K562 (cell line): ENCODE results near the gene PIN4. TPM values are rescaled to one million over a fixed set of nuclear protein-coding genes. Genes with fewer than 3 reads are reported as not detected.

Experiments
- ATAC-seq: fragments of 200-7000 bp; cut with Tn5 transposase; 3 replicates; pipeline ENCODE4 v1.9.1; 2020; ENCODE audit warnings: moderate library complexity
- BruUV-seq: library from RNA; stranded (reverse); fragments of 400-500 nt; replicated peaks from 2 replicates; lab custom pipeline; 2021; lab: Mats Ljungman, UMichigan
- CTCF ChIA-PET: fragments of 300-600 bp; formaldehyde crosslinking; extraction: SDS; loops from one replicate; lab custom pipeline; 2021; ENCODE audit warnings: low intra/inter-chr PET ratio; lab: Yijun Ruan, JAX
- POLR2A ChIA-PET: fragments of 300-600, 350-650 bp; sonication (Branson Sonifier 250); formaldehyde crosslinking; extraction: SDS; loops from one replicate; lab custom pipeline; 2021; ENCODE audit warnings: antibody characterized with exemption, inconsistent platforms; lab: Yijun Ruan, JAX
- DNase-seq, 4 experiments: peaks; one replicate each; pipeline versions ENCODE4 v3.0.0 to v3.0.0-alpha.2; 2011 to 2018; ENCODE audit warnings: low spot score in 3 of 4, mixed read lengths in 3 of 4; ENCODE audit errors: extremely low read depth in 1 of 4
- FAIRE-seq: peaks from 2 replicates; lab custom pipeline; 2011; peaks lifted over from hg19 to GRCh38; lab: Jason Lieb, UNC
- H2AFZ ChIP-seq: 2 replicates; pipeline ENCODE4 v1.6.0; 2011; ENCODE audit warnings: low read depth, low read length, control low read depth, inconsistent platforms
- H3K27ac ChIP-seq: fragments of 200-600 bp; 3 replicates; pipeline ENCODE4 v1.8.0; 2011; ENCODE audit warnings: low read depth, mild to moderate bottlenecking, control low read depth, inconsistent platforms, low read length, moderate library complexity, mixed read lengths; ENCODE audit errors: extremely low read depth
- H3K27me3 ChIP-seq, 2 experiments: fragments of 300-600 bp in 1 of 2; 2 replicates in 1 of 2; 3 replicates in 1 of 2; pipeline versions ENCODE4 v1.6.0 to v1.8.0; 2011; ENCODE audit warnings: inconsistent platforms in 2 of 2, low read length in 2 of 2, mild to moderate bottlenecking in 1 of 2, mixed read lengths in 1 of 2, moderate library complexity in 1 of 2; ENCODE audit not compliant: control insufficient read depth in 2 of 2, insufficient read depth in 2 of 2
- H3K36me3 ChIP-seq: fragments of 300-600 bp; 3 replicates; pipeline ENCODE4 v1.8.0; 2011; ENCODE audit warnings: mild to moderate bottlenecking, low read length, inconsistent platforms; ENCODE audit not compliant: control insufficient read depth, insufficient read depth
- H3K4me1 ChIP-seq, 2 experiments: fragments of 200-600 bp in 1 of 2; replicated peaks in 1 of 2; 2 replicates in 1 of 2; 3 replicates in 1 of 2; pipeline versions ENCODE4 v1.5.1 to v1.8.0; 2011; ENCODE audit warnings: inconsistent platforms in 2 of 2, low read length in 2 of 2, mild to moderate bottlenecking in 1 of 2, mixed read lengths in 1 of 2, moderate library complexity in 1 of 2; ENCODE audit not compliant: control insufficient read depth in 2 of 2, insufficient read depth in 2 of 2
- H3K4me2 ChIP-seq: 2 replicates; pipeline ENCODE4 v1.6.1; 2011; ENCODE audit warnings: low read length, control low read depth, inconsistent platforms, mixed read lengths; ENCODE audit not compliant: insufficient read depth
- H3K4me3 ChIP-seq: fragments of 200-600 bp; sonication (generic), shearing (Covaris generic); 2 replicates; pipeline ENCODE4 v1.5.1; 2016; ENCODE audit warnings: control low read depth, inconsistent platforms
- H3K79me2 ChIP-seq: fragments of 200-600 bp; 3 replicates; pipeline ENCODE4 v1.8.0; 2011; ENCODE audit warnings: low read length, inconsistent platforms; ENCODE audit not compliant: control insufficient read depth, insufficient read depth
- H3K9ac ChIP-seq, 2 experiments: 2 replicates each; pipeline versions ENCODE4 v1.6.0 to v1.6.1; 2011; ENCODE audit warnings: low read depth in 2 of 2, low read length in 2 of 2, control low read depth in 1 of 2, inconsistent platforms in 1 of 2, mild to moderate bottlenecking in 1 of 2, mixed read lengths in 1 of 2; ENCODE audit not compliant: insufficient read depth in 1 of 2
- H3K9me1 ChIP-seq: one replicate; pipeline ENCODE4 v1.6.0; 2011; ENCODE audit warnings: inconsistent platforms, mild to moderate bottlenecking, low read length, moderate library complexity; ENCODE audit not compliant: control insufficient read depth, insufficient read depth
- H3K9me3 ChIP-seq: replicated peaks from 2 replicates; pipeline ENCODE4 v1.5.1; 2011; ENCODE audit warnings: low read depth, low read length, inconsistent platforms; ENCODE audit not compliant: control insufficient read depth, insufficient read depth
- H4K20me1 ChIP-seq: replicated peaks from 2 replicates; pipeline ENCODE4 v1.6.1; 2011; ENCODE audit warnings: low read length, inconsistent platforms, mixed read lengths; ENCODE audit not compliant: control insufficient read depth, insufficient read depth
- EHMT2 ChIP-seq: fragments of 450-650 bp; IDR thresholded peaks from 2 replicates; pipeline ENCODE4 v1.6.1; 2018; ENCODE audit warnings: antibody characterized with exemption
- SIRT6 ChIP-seq: IDR thresholded peaks from one replicate; pipeline ENCODE4 v1.6.1; 2012; ENCODE audit warnings: low read depth, mild to moderate bottlenecking, control low read depth, inconsistent platforms, low read length, moderate library complexity
- ZNF212 ChIP-seq: fragments of 450-650 bp; formaldehyde crosslinking; IDR thresholded peaks from 2 replicates; pipeline ENCODE4 v1.4.0; 2020; ENCODE audit warnings: mild to moderate bottlenecking
- whole genome bisulfite sequencing: fragments of 100-300 bp; shearing (Covaris generic); methylation state at CpG from one replicate; pipeline ENCODE4 v1.1.6; 2016; ENCODE audit warnings: low coverage, mixed read lengths; ENCODE audit not compliant: insufficient coverage; ENCODE audit errors: missing lambda C conversion rate; 5-methylcytosine and 5-hydroxymethylcytosine counted together
- in situ Hi-C: fragments of 300-500 bp; cut with MboI; formaldehyde crosslinking; loops from 4 replicates; pipeline ENCODE4 v1.15.0; 2018; ENCODE audit warnings: inconsistent platforms, mixed read lengths
- intact Hi-C: fragments of 100-400 bp; cut with micrococcal nuclease; formaldehyde crosslinking; loops from 2 replicates; pipeline ENCODE4 v1.14.2; 2022
- polyA plus RNA-seq, 8 experiments: library from polyadenylated mRNA; depleted of rRNA in 4 of 8; stranded (reverse) in 5 of 8; unstranded in 3 of 8; fragments of >200 nt; fragmentation: Nextera tagmentation in 2 of 8; fragmentation: Illumina TruSeq in 1 of 8; extraction: Ambion mirVana in 2 of 8; extraction: Trizol in 1 of 8; gene quantifications; 2 replicates each; pipeline versions ENCODE4 v1.2.1 to v1.2.3, GENCODE V29; 2011 to 2014; ENCODE audit warnings: inconsistent platforms in 1 of 8, missing spikeins in 1 of 8
- total RNA-seq, 7 experiments: library from RNA; depleted of rRNA in 6 of 7; stranded (reverse); fragments of >200 nt in 6 of 7; fragmentation: Illumina TruSeq in 2 of 7; extraction: Trizol in 2 of 7; gene quantifications; 2 replicates each; pipeline versions ENCODE4 v1.2.1 to v1.2.3, GENCODE V29; 2011 to 2021; ENCODE audit warnings: low replicate concordance in 1 of 7
- TF ChIP-seq, protein P1 (sequence below): fragments of 450-650 bp; IDR thresholded peaks from 2 replicates; pipeline ENCODE4 v1.6.1; 2017; ENCODE audit warnings: antibody characterized with exemption
- TF ChIP-seq, protein P2 (sequence below): fragments of 250-450 bp; sonication (Bioruptor Pico); IDR thresholded peaks from 2 replicates; pipeline ENCODE4 v1.4.0; 2020; ENCODE audit warnings: mild to moderate bottlenecking
- TF ChIP-seq, protein P3 (sequence below), 2 experiments: IDR thresholded peaks; 2 replicates each; pipeline ENCODE4 v1.6.1; 2011; ENCODE audit warnings: borderline replicate concordance in 1 of 2, control low read depth in 1 of 2, low read depth in 1 of 2, low read length in 1 of 2, mild to moderate bottlenecking in 1 of 2, mixed read lengths in 1 of 2, moderate library complexity in 1 of 2; ENCODE audit not compliant: insufficient read depth in 1 of 2, insufficient read length in 1 of 2, poor library complexity in 1 of 2, severe bottlenecking in 1 of 2; ENCODE audit errors: extremely low read depth in 1 of 2

The PIN4 gene
- total and polyA plus RNA-seq, 9 of the 15 experiments (the other 6 are each of a cell fraction or from before 2014, with no cell fraction given): 10.0 to 132 (median 45.6) TPM

DNA sequence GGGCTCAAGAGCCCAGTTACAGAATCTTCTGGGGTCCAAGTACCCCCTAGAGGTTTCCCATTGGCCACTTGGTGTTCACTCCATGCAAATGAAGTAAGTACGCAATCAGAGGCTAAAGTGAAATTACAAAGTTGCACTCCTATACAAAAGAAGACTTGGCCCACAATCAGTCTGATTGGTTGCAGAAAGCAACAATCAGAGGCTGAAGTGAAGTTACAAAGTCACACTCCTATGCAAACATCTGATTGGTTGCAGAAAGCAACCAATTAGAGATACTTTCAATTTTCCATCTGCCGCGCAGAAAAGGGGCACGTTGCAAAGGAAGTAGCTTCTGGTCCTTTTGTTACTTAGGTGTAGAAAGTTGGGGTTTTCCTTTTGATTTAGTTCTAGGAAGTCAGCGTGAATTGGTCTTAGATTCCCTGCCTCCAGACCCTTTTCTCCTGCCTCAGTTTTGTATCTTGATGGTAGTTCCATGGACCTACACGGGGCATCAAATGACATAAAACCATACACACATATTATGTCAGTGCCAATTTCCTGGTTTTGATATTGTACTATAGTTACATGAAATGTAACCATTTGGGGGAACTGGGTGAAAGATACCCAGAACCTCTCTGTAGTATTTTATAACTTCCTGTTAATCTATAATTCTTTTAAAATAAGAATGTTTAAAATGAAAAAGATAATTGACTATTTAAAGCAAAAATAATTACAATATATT is 12.4 kb upstream of the PIN4 start:
- no peaks in the 10 kb centered on the region for H3K36me3 ChIP-seq
- peak; percentile 6 for FAIRE-seq
- peak overlapping the region; percentile 11; the same call in 1 of the 2 replicates for H3K4me2 ChIP-seq
- H3K27me3 ChIP-seq: no peaks in the 10 kb centered on the region
- peak in 1 of 4 experiments; percentile 16 for DNase-seq
- no TSS peak for BruUV-seq
- H3K9me3 ChIP-seq: no peaks in the 10 kb centered on the region
- no peak overlapping the region for H3K27ac ChIP-seq
- H3K4me1 ChIP-seq: no peaks in the 10 kb centered on the region
- H3K4me3 ChIP-seq: no peak overlapping the region
- no peaks in the 10 kb centered on the region for H3K79me2 ChIP-seq
- H4K20me1 ChIP-seq: no peaks in the 10 kb centered on the region
- in situ Hi-C loops: no loop called here
- intact Hi-C loops: no loop called here
- H3K9me1 ChIP-seq: no peaks in the 10 kb centered on the region
- ChIA-PET POLR2A (no interaction called here), CTCF (no interaction called here)
- WGBS: 11% methylated on average over 6 of the region's 6 CpGs
- no peak overlapping the region for H3K9ac ChIP-seq
- ATAC-seq: peak; percentile 53
- peak overlapping the region; percentile 74 for H2AFZ ChIP-seq
- TF ChIP-seq, protein P1, sequence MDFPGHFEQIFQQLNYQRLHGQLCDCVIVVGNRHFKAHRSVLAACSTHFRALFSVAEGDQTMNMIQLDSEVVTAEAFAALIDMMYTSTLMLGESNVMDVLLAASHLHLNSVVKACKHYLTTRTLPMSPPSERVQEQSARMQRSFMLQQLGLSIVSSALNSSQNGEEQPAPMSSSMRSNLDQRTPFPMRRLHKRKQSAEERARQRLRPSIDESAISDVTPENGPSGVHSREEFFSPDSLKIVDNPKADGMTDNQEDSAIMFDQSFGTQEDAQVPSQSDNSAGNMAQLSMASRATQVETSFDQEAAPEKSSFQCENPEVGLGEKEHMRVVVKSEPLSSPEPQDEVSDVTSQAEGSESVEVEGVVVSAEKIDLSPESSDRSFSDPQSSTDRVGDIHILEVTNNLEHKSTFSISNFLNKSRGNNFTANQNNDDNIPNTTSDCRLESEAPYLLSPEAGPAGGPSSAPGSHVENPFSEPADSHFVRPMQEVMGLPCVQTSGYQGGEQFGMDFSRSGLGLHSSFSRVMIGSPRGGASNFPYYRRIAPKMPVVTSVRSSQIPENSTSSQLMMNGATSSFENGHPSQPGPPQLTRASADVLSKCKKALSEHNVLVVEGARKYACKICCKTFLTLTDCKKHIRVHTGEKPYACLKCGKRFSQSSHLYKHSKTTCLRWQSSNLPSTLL: no peak
- TF ChIP-seq, protein P2, sequence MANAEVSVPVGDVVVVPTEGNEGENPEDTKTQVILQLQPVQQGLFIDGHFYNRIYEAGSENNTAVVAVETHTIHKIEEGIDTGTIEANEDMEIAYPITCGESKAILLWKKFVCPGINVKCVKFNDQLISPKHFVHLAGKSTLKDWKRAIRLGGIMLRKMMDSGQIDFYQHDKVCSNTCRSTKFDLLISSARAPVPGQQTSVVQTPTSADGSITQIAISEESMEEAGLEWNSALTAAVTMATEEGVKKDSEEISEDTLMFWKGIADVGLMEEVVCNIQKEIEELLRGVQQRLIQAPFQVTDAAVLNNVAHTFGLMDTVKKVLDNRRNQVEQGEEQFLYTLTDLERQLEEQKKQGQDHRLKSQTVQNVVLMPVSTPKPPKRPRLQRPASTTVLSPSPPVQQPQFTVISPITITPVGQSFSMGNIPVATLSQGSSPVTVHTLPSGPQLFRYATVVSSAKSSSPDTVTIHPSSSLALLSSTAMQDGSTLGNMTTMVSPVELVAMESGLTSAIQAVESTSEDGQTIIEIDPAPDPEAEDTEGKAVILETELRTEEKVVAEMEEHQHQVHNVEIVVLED (CRISPR knock-in tag): no peak
- no peak for TF ChIP-seq ZNF212
- TF ChIP-seq, protein P3, sequence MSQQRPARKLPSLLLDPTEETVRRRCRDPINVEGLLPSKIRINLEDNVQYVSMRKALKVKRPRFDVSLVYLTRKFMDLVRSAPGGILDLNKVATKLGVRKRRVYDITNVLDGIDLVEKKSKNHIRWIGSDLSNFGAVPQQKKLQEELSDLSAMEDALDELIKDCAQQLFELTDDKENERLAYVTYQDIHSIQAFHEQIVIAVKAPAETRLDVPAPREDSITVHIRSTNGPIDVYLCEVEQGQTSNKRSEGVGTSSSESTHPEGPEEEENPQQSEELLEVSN (IDR thresholded peaks at IDR 0.05; ENCODE audit: borderline replicate concordance in 1 of 2, extremely low read depth in 1 of 2, insufficient read depth in 1 of 2, insufficient read length in 1 of 2, low read depth in 1 of 2, low read length in 1 of 2, poor library complexity in 1 of 2, severe bottlenecking in 1 of 2): peak in 1 of 2 experiments; percentile 29
- TF ChIP-seq EHMT2: no peak
- no peak for TF ChIP-seq SIRT6
